Prostate gland (tissue), 2 donors: ENCODE data around the gene GRPEL1.

Experiments used
- POLR2A ChIP-seq: fragments of 450-650 bp; IDR thresholded peaks from one replicate; pipeline ENCODE4 v1.6.1; 2016; ENCODE audit warnings: antibody characterized with exemption, mild to moderate bottlenecking
- TF ChIP-seq, protein P1 (sequence below), 4 experiments: fragments of 200-600 bp in 2 of 4; fragments of 450-650 bp in 2 of 4; sonication (generic) in 2 of 4; IDR thresholded peaks; 1 replicate in 3 of 4; 2 replicates in 1 of 4; pipeline ENCODE4 v1.5.1; 2016 to 2019; ENCODE audit warnings: antibody characterized with exemption in 4 of 4, mild to moderate bottlenecking in 2 of 4, moderate library complexity in 2 of 4

DNA sequence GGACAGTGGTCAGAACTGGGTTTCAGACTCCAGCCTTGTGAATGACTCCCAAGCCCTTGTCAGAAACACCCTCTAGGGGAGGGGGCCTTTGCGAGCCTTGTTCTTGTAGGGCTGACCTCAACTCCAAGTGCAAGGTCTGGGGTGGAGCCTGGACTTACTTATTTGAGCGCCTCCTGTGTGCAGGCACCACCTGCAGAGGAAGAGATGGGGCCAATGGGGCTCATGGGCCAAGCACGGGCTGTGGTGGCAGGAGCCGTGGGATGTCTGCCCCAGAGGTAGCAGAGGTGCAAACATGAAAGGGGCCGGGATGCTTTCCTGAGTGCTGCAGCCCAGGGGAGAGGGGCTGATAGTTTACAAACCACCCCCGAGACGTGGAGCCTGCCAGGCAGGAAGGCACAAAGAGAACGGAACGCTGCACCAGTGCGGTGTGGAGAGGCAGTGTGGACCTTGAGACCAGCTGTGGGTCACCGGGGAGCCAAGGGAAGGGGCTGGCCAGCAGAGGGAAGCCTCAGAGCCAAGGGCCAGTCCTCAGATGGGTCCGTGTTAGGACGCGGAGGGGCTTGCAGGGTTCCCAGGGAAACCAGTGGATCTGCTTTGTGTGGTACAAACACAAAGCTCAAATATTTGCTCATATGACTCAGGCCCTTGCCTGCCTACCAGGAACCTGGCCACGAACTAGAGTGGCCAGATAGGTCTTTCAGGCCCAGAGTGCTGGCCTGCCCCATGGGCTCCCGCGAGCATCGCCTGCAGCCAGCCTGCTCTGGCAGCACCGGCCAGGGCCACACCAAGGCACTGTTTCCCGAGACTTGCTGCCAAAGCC is 33.4 kb downstream of the GRPEL1 start:
- TF ChIP-seq, protein P1, sequence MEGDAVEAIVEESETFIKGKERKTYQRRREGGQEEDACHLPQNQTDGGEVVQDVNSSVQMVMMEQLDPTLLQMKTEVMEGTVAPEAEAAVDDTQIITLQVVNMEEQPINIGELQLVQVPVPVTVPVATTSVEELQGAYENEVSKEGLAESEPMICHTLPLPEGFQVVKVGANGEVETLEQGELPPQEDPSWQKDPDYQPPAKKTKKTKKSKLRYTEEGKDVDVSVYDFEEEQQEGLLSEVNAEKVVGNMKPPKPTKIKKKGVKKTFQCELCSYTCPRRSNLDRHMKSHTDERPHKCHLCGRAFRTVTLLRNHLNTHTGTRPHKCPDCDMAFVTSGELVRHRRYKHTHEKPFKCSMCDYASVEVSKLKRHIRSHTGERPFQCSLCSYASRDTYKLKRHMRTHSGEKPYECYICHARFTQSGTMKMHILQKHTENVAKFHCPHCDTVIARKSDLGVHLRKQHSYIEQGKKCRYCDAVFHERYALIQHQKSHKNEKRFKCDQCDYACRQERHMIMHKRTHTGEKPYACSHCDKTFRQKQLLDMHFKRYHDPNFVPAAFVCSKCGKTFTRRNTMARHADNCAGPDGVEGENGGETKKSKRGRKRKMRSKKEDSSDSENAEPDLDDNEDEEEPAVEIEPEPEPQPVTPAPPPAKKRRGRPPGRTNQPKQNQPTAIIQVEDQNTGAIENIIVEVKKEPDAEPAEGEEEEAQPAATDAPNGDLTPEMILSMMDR (IDR thresholded peaks at IDR 0.05) = peak in 1 of 4 experiments; percentile 7
- TF ChIP-seq POLR2A = no peak
